Gastrocnemius medialis (tissue), 4 donors: ENCODE data around the gene CAPSL. TPM values are rescaled to one million over a fixed set of nuclear protein-coding genes. Genes with fewer than 3 reads are reported as not detected.

Experiments used
- ATAC-seq, 2 donors: fragments of 150-250 bp; one replicate each; pipeline ENCODE4 v1.9.1; 2016
- DNase-seq, 2 donors: peaks; one replicate each; pipeline ENCODE4 v3.0.0-alpha.2; 2019
- H3K27ac ChIP-seq, 4 donors: fragments of 200-600 bp; sonication (generic); 1 replicate in 1 of 4; 2 replicates in 3 of 4; pipeline ENCODE4 v1.5.1; 2016 to 2018; ENCODE audit warnings: mild to moderate bottlenecking in 2 of 4, moderate library complexity in 1 of 4
- H3K27me3 ChIP-seq, 3 donors: fragments of 200-600 bp; sonication (generic) in 2 of 3; 1 replicate in 1 of 3; 2 replicates in 2 of 3; pipeline versions ENCODE4 v1.5.1 to v1.6.0; 2016 to 2019; ENCODE audit warnings: mild to moderate bottlenecking in 1 of 3, moderate library complexity in 1 of 3
- H3K36me3 ChIP-seq, 2 donors: fragments of 200-600 bp; sonication (generic) in 1 of 2; one replicate each; pipeline ENCODE4 v1.5.1; 2017 to 2018
- H3K4me1 ChIP-seq, 2 donors: fragments of 200-600 bp; sonication (generic) in 1 of 2; one replicate each; pipeline ENCODE4 v1.5.1; 2016 to 2017; ENCODE audit warnings: mild to moderate bottlenecking in 2 of 2
- H3K4me3 ChIP-seq, 4 donors: fragments of 200-600 bp; sonication (generic) in 3 of 4; 1 replicate in 1 of 4; 2 replicates in 3 of 4; pipeline ENCODE4 v1.5.1; 2016 to 2019; ENCODE audit warnings: mild to moderate bottlenecking in 2 of 4
- H3K9me3 ChIP-seq, 3 donors: fragments of 200-600 bp; sonication (generic) in 2 of 3; 1 replicate in 1 of 3; 2 replicates in 2 of 3; pipeline ENCODE4 v1.5.1; 2016 to 2019
- CTCF ChIP-seq, 5 experiments: fragments of 450-650 bp in 3 of 5; fragments of 200-600 bp in 2 of 5; sonication (generic) in 2 of 5; IDR thresholded peaks in 4 of 5; conservative IDR thresholded peaks in 1 of 5; 1 replicate in 4 of 5; 2 replicates in 1 of 5; pipeline ENCODE4 v1.5.1; 2016 to 2019; ENCODE audit warnings: antibody characterized with exemption in 5 of 5, mild to moderate bottlenecking in 3 of 5, moderate library complexity in 3 of 5
- POLR2A ChIP-seq, 2 donors: fragments of 450-650 bp; IDR thresholded peaks; one replicate each; pipeline ENCODE4 v1.6.1; 2017; ENCODE audit warnings: antibody characterized with exemption in 2 of 2, mild to moderate bottlenecking in 2 of 2, moderate library complexity in 2 of 2
- in situ Hi-C, 4 donors: fragments of 200-750 bp; cut with MboI; loops; one replicate each; pipeline versions ENCODE4 v1.15.0 to v1.8.0; 2017; ENCODE audit warnings: low sequenced_read_pairs in 4 of 4
- intact Hi-C: fragments of 100-400 bp; cut with DNase I; formaldehyde crosslinking; loops from one replicate; pipeline ENCODE4 v1.15.1; 2023; ENCODE audit warnings: low total_unique reads
- total RNA-seq, 4 donors: library from RNA; depleted of rRNA; stranded (reverse); fragments of >200 nt; gene quantifications; one replicate each; pipeline versions ENCODE4 v1.1.0 to v1.2.3, GENCODE V29; 2016

Gene CAPSL
- total RNA-seq, 4 donors from 2014 or later = not detected

GRCh38 chr5:35926389-35927051 is 11.9 kb downstream of the CAPSL start:
- ATAC-seq (peak; percentile 61 to 63), DNase-seq (no peak)
- intact Hi-C loops (loop anchor here (2.0 to 10.0 kb wide), 2 partner anchors 150 to 312 kb away; partner anchors contain the start of gene SPEF2), in situ Hi-C loops (loop anchor here in 2 of 4 donors (5.0 to 10.0 kb wide), 2 partner anchors 149 to 152 kb away; no protein-coding TSS in a partner anchor)
- Histone ChIP-seq H3K36me3 (no peaks in the 10 kb centered on the region), H3K4me3 (no peak overlapping the region), H3K9me3 (no peaks in the 10 kb centered on the region), H3K27ac (no peak overlapping the region), H3K27me3 (peaks cover 4 to 14% (median 13%) of the 10 kb centered on the region in 3 donors), H3K4me1 (no peaks in the 10 kb centered on the region)
- TF ChIP-seq CTCF (IDR thresholded peaks at IDR 0.05 in 4 of 5, conservative IDR thresholded peaks at IDR 0.05 in 1 of 5) (peak; percentile 60 to 77 (median 67)), POLR2A (IDR thresholded peaks at IDR 0.05) (no peak)

GRCh38 chr5:35924950-35925722 is 13.3 kb downstream of the CAPSL start:
- DNase-seq (no peak), ATAC-seq (peak in 1 of 2 donors; percentile 27)
- H3K9me3 ChIP-seq = no peaks in the 10 kb centered on the region
- H3K36me3 ChIP-seq = no peaks in the 10 kb centered on the region
- H3K27ac ChIP-seq = no peak overlapping the region
- no peak overlapping the region for H3K4me3 ChIP-seq
- intact Hi-C loops = loop anchor here (10.0 kb wide), 1 partner anchor 310 kb away; the partner anchor contains the start of gene SPEF2
- H3K27me3 ChIP-seq = peaks cover 4 to 15% (median 13%) of the 10 kb centered on the region in 3 donors
- in situ Hi-C loops = loop anchor here in 2 of 4 donors (5.0 to 25.0 kb wide), 3 partner anchors 148 to 838 kb away; no protein-coding TSS in a partner anchor
- no peak for TF ChIP-seq POLR2A (IDR thresholded peaks at IDR 0.05)
- TF ChIP-seq CTCF (IDR thresholded peaks at IDR 0.05 in 4 of 5, conservative IDR thresholded peaks at IDR 0.05 in 1 of 5) = peak in 2 of 5 experiments; percentile 18 to 26
- no peaks in the 10 kb centered on the region for H3K4me1 ChIP-seq

GRCh38 chr5:35924122-35924949 is 14.1 kb downstream of the CAPSL start:
- H3K27me3 ChIP-seq = peaks cover 4 to 15% (median 13%) of the 10 kb centered on the region in 3 donors

GRCh38 chr5:35922468-35922867 is 16.0 kb downstream of the CAPSL start:
- H3K4me3 ChIP-seq = no peak overlapping the region
- no peak for TF ChIP-seq POLR2A (IDR thresholded peaks at IDR 0.05)
- TF ChIP-seq CTCF (IDR thresholded peaks at IDR 0.05 in 4 of 5, conservative IDR thresholded peaks at IDR 0.05 in 1 of 5) = no peak
- no peaks in the 10 kb centered on the region for H3K36me3 ChIP-seq
- no peaks in the 10 kb centered on the region for H3K9me3 ChIP-seq
- H3K27me3 ChIP-seq = peaks cover 4 to 15% (median 13%) of the 10 kb centered on the region in 3 donors
- H3K4me1 ChIP-seq = no peaks in the 10 kb centered on the region
- DNase-seq (no peak), ATAC-seq (no peak)
- intact Hi-C loops = loop anchor here (10.0 kb wide), 1 partner anchor 308 kb away; the partner anchor contains the start of gene SPEF2
- in situ Hi-C loops = loop anchor here in 2 of 4 donors (10.0 to 25.0 kb wide), 2 partner anchors 148 to 835 kb away; no protein-coding TSS in a partner anchor
- no peak overlapping the region for H3K27ac ChIP-seq

More at GRCh38 chr5:35924122-35924949, 14.1 kb downstream of the CAPSL start:
- H3K4me3 ChIP-seq = no peak overlapping the region
- TF ChIP-seq POLR2A (IDR thresholded peaks at IDR 0.05) = no peak
- no peaks in the 10 kb centered on the region for H3K9me3 ChIP-seq
- no peaks in the 10 kb centered on the region for H3K4me1 ChIP-seq
- DNase-seq = no peak
- ATAC-seq = no peak
- intact Hi-C loops = loop anchor here (10.0 kb wide), 1 partner anchor 310 kb away; the partner anchor contains the start of gene SPEF2
- no peaks in the 10 kb centered on the region for H3K36me3 ChIP-seq
- H3K27ac ChIP-seq = no peak overlapping the region
- in situ Hi-C loops = loop anchor here in 2 of 4 donors (10.0 to 25.0 kb wide), 2 partner anchors 150 to 837 kb away; no protein-coding TSS in a partner anchor
